Fibroblast of pulmonary artery (primary cell): ENCODE results near the gene TBC1D24.
A peak's percentile ranks its signal among the peaks of the same experiment; 100 is the strongest.

Source experiments
- DNase-seq: peaks from one replicate; pipeline ENCODE4 v3.0.0-alpha.2; 2010; ENCODE audit warnings: low read depth
- H3K4me3 ChIP-seq: replicated peaks from 2 replicates; pipeline ENCODE4 v1.5.1; 2011; ENCODE audit warnings: low read depth, mild to moderate bottlenecking, control low read depth, low read length, moderate library complexity
- CTCF ChIP-seq: IDR thresholded peaks from 2 replicates; pipeline ENCODE4 v1.5.1; 2011; ENCODE audit warnings: mild to moderate bottlenecking, control low read depth, low read length, inconsistent platforms; ENCODE audit errors: missing control alignments

The TBC1D24 gene

GRCh38 chr16:2474877-2475412, at the start of gene TBC1D24:
Gene TBC1D24 (plus strand): TSS chr16:2475127. CDS start chr16:2496149, 21,022 bp downstream.
- H3K4me3 ChIP-seq, result peak within 1 kb of the TSS; percentile 72
- no peak for TF ChIP-seq CTCF
- DNase-seq, result peak; percentile 80

- DNase-seq, result no peak
- H3K4me3 ChIP-seq, result no peak overlapping the region
- TF ChIP-seq CTCF, result no peak
Measured at GRCh38 chr16:2425825-2426430, 49.0 kb upstream of the TBC1D24 start.

GRCh38 chr16:2426941-2427361, 48.0 kb upstream of the TBC1D24 start:
- no peak for TF ChIP-seq CTCF
- H3K4me3 ChIP-seq, result no peak overlapping the region
- no peak for DNase-seq

GRCh38 chr16:2427526-2427925, 47.4 kb upstream of the TBC1D24 start:
- no peak for TF ChIP-seq CTCF
- H3K4me3 ChIP-seq, result no peak overlapping the region
- no peak for DNase-seq

- DNase-seq, result peak; percentile 27
- TF ChIP-seq CTCF, result peak; percentile 22
- H3K4me3 ChIP-seq, result peak overlapping the region; percentile 70
Measured at GRCh38 chr16:2428051-2428783, 46.7 kb upstream of the TBC1D24 start.

GRCh38 chr16:2428784-2429033, 46.2 kb upstream of the TBC1D24 start:
- H3K4me3 ChIP-seq, result peak overlapping the region; percentile 70
- DNase-seq, result no peak
- no peak for TF ChIP-seq CTCF
